NCI-H2196 (cell line): ENCODE data around the gene MCC.
A peak's percentile ranks its signal among the peaks of the same experiment; 100 is the strongest.

Experiments used
- DNase-seq: peaks from one replicate; lab custom pipeline; 2025; ENCODE audit not compliant: unreplicated experiment; lab: John Stamatoyannopoulos, UW

The MCC gene

GRCh38 chr5:113003763-113004162 lies 484.5 kb downstream of the MCC start:
- DNase-seq: no peak

GRCh38 chr5:113002423-113002822 lies 485.8 kb downstream of the MCC start:
- no peak for DNase-seq

- no peak for DNase-seq
These were observed 487.8 kb downstream of the MCC start for GRCh38 chr5:113000466-113000865.

GRCh38 chr5:112998296-112998695 lies 490.0 kb downstream of the MCC start:
- no peak for DNase-seq

- DNase-seq: no peak
These were observed 491.4 kb downstream of the MCC start for GRCh38 chr5:112996830-112997374.

GRCh38 chr5:112995764-112996618 lies 492.3 kb downstream of the MCC start:
- peak; percentile 27 for DNase-seq

- DNase-seq: no peak
These were observed 502.0 kb downstream of the MCC start for GRCh38 chr5:112986224-112986623.

- no peak for DNase-seq
These were observed 504.9 kb downstream of the MCC start for GRCh38 chr5:112983363-112983762.

- no peak for DNase-seq
These were observed 508.5 kb downstream of the MCC start for GRCh38 chr5:112979723-112980122.

- no peak for DNase-seq
These were observed 509.4 kb downstream of the MCC start for GRCh38 chr5:112978836-112979235.

GRCh38 chr5:112977440-112977861 lies 510.8 kb downstream of the MCC start:
- DNase-seq: no peak

- DNase-seq: peak; percentile 98
These were observed 511.6 kb downstream of the MCC start, which contains the start of gene DCP2 for GRCh38 chr5:112976432-112977309. Gene DCP2, plus strand, starts transcription at chr5:112976798. Its CDS starts 136 bp downstream, at chr5:112976934.

- DNase-seq: peak; percentile 58
These were observed 512.4 kb downstream of the MCC start for GRCh38 chr5:112975721-112976431.

- no peak for DNase-seq
These were observed 513.4 kb downstream of the MCC start for GRCh38 chr5:112974901-112975300.

GRCh38 chr5:112973904-112974303 lies 514.3 kb downstream of the MCC start:
- DNase-seq: no peak

- no peak for DNase-seq
These were observed 515.2 kb downstream of the MCC start for GRCh38 chr5:112973036-112973435.
